ENCODE results near the gene ASAH2B. TPM values are rescaled to one million over a fixed set of nuclear protein-coding genes. Genes with fewer than 3 reads are reported as not detected.
A peak's percentile ranks its signal among the peaks of the same experiment; 100 is the strongest.
"Not testable (repeated sequence)": the region's sequence is repeated elsewhere in the genome, so short reads cannot be mapped to it uniquely, and the experiment has no call there.

Gene ASAH2B
- 4.5 and 5.9 TPM in 2 replicates for total RNA-seq

- DNase-seq (ENCODE audit: low read depth) (peak; percentile 61), FAIRE-seq (no peak)
- TF ChIP-seq, protein P1, sequence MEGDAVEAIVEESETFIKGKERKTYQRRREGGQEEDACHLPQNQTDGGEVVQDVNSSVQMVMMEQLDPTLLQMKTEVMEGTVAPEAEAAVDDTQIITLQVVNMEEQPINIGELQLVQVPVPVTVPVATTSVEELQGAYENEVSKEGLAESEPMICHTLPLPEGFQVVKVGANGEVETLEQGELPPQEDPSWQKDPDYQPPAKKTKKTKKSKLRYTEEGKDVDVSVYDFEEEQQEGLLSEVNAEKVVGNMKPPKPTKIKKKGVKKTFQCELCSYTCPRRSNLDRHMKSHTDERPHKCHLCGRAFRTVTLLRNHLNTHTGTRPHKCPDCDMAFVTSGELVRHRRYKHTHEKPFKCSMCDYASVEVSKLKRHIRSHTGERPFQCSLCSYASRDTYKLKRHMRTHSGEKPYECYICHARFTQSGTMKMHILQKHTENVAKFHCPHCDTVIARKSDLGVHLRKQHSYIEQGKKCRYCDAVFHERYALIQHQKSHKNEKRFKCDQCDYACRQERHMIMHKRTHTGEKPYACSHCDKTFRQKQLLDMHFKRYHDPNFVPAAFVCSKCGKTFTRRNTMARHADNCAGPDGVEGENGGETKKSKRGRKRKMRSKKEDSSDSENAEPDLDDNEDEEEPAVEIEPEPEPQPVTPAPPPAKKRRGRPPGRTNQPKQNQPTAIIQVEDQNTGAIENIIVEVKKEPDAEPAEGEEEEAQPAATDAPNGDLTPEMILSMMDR (IDR thresholded peaks at IDR 0.05; ENCODE audit: insufficient read depth, low read length, severe bottlenecking) = no peak
- no peaks in the 10 kb centered on the region for H3K36me3 ChIP-seq (ENCODE audit: control insufficient read depth, insufficient read depth, low read length)
- no peaks in the 10 kb centered on the region for H3K27me3 ChIP-seq (ENCODE audit: control insufficient read depth, insufficient read depth, low read length)
- H3K4me3 ChIP-seq (ENCODE audit: low read depth, low read length) = peak within 1 kb of the TSS; percentile 87
Measured at GRCh38 chr10:50739618-50740292, at the start of gene ASAH2B. ASAH2B (plus strand) TSS chr10:50739936; CDS start chr10:50745131, 5,195 bp downstream.

GRCh38 chr10:50697819-50698218, 41.9 kb upstream of the ASAH2B start:
- not testable (repeated sequence) for FAIRE-seq; H3K36me3 ChIP-seq (ENCODE audit: control insufficient read depth, insufficient read depth, low read length); DNase-seq (ENCODE audit: low read depth); H3K27me3 ChIP-seq (ENCODE audit: control insufficient read depth, insufficient read depth, low read length); H3K4me3 ChIP-seq (ENCODE audit: low read depth, low read length)

DNA sequence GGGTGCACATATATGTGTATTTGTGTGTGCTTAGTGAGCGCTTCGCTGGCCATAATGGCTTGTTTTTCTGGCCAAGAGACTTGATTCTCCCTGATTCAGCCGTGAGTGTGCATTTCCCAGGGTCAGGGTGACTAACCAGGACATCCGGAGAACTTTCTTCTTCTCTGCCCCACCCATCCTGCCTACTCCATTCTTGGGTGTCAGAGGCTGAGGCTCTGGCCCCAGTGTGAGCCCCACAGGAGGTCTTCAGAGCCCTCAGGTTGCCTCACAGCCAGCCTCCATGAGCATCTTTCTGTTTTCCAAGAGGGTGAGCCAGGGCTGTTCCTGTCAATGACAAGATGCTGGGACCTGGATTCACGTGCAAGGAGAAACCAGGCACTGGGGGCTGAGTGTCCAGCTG, 37.8 kb upstream of the ASAH2B start:
- peak; percentile 43 for DNase-seq (ENCODE audit: low read depth)
- not testable (repeated sequence) for FAIRE-seq; H3K27me3 ChIP-seq (ENCODE audit: control insufficient read depth, insufficient read depth, low read length)

DNA sequence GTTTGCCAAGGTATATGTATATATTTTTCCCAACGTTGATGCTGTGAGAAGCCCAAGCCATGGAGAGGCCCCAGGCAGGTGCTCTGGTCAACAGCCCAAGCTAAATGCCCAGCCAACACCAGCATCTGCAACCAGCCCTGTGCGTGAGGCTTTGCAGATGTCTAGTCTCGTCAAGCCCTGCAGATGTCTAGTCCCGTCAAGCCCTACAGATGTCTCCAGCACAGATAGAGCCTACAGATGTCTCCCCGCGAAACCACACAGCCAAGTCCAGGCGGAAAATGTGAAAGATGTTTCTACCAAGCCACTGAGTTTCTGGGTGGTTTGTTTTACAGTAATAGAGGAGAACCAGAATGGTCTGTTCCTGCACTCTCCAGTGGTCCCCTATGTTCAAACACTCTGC, 36.7 kb upstream of the ASAH2B start:
- not testable (repeated sequence) for H3K36me3 ChIP-seq (ENCODE audit: control insufficient read depth, insufficient read depth, low read length); DNase-seq (ENCODE audit: low read depth); FAIRE-seq; H3K27me3 ChIP-seq (ENCODE audit: control insufficient read depth, insufficient read depth, low read length); H3K4me3 ChIP-seq (ENCODE audit: low read depth, low read length)

More for the DNA sequence above, 37.8 kb upstream of the ASAH2B start:
- H3K36me3 ChIP-seq (ENCODE audit: control insufficient read depth, insufficient read depth, low read length); H3K4me3 ChIP-seq (ENCODE audit: low read depth, low read length): not testable (repeated sequence)

GRCh38 chr10:50704436-50705079, 35.2 kb upstream of the ASAH2B start:
- not testable (repeated sequence) for H3K27me3 ChIP-seq (ENCODE audit: control insufficient read depth, insufficient read depth, low read length); FAIRE-seq; H3K36me3 ChIP-seq (ENCODE audit: control insufficient read depth, insufficient read depth, low read length); H3K4me3 ChIP-seq (ENCODE audit: low read depth, low read length)
- DNase-seq (ENCODE audit: low read depth) = peak; percentile 13

DNA sequence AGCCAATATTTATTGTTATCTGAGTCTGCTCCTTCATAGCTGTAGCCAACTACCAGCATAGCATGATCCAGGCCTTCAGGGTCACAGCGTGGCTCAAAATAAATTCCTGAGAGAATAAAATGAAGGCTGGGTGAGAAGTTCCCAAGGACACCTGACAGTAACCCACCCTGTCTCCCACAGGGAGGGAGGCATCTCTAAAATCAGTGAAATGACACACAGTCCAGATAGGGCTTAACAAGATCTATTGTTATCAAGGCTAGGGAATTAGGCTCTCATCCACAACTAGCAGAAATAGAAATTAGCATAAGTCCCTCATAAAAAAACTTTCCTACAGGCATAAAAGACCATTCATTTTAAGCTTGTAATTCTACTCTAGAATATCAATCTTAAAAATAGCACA, 33.7 kb upstream of the ASAH2B start:
- FAIRE-seq; DNase-seq (ENCODE audit: low read depth); H3K4me3 ChIP-seq (ENCODE audit: low read depth, low read length); H3K27me3 ChIP-seq (ENCODE audit: control insufficient read depth, insufficient read depth, low read length); H3K36me3 ChIP-seq (ENCODE audit: control insufficient read depth, insufficient read depth, low read length): not testable (repeated sequence)

- not testable (repeated sequence) for DNase-seq (ENCODE audit: low read depth); H3K36me3 ChIP-seq (ENCODE audit: control insufficient read depth, insufficient read depth, low read length); H3K27me3 ChIP-seq (ENCODE audit: control insufficient read depth, insufficient read depth, low read length); H3K4me3 ChIP-seq (ENCODE audit: low read depth, low read length); FAIRE-seq
Measured at GRCh38 chr10:50710241-50710640, 29.5 kb upstream of the ASAH2B start.

DNA sequence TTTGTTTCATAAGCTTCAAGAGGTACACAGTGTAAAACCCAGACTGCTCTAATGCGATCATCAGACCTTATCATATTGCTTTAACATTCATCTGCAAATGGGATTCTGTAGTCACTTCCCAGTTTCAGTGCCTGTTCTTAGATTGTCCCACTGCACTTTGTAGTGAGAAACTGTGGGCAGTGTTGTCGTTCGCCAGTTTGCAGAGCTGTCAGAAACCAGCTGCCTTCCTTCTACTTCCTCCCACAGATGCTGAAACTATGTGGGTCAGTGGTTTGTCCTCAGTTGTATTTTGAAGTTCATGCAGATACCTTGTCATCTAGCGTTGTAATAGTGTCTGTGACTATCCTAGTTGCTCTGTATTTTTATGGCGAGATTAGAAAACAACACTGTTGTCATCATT, 15.9 kb upstream of the ASAH2B start:
- not testable (repeated sequence) for H3K4me3 ChIP-seq (ENCODE audit: low read depth, low read length); H3K27me3 ChIP-seq (ENCODE audit: control insufficient read depth, insufficient read depth, low read length); DNase-seq (ENCODE audit: low read depth); H3K36me3 ChIP-seq (ENCODE audit: control insufficient read depth, insufficient read depth, low read length); FAIRE-seq

- not testable (repeated sequence) for H3K36me3 ChIP-seq (ENCODE audit: control insufficient read depth, insufficient read depth, low read length); H3K4me3 ChIP-seq (ENCODE audit: low read depth, low read length); FAIRE-seq; H3K27me3 ChIP-seq (ENCODE audit: control insufficient read depth, insufficient read depth, low read length); DNase-seq (ENCODE audit: low read depth)
Measured at GRCh38 chr10:50728112-50728511, 11.6 kb upstream of the ASAH2B start.

GRCh38 chr10:50738987-50739617, 634 bp upstream of the ASAH2B start:
- DNase-seq (ENCODE audit: low read depth); FAIRE-seq; H3K36me3 ChIP-seq (ENCODE audit: control insufficient read depth, insufficient read depth, low read length); H3K27me3 ChIP-seq (ENCODE audit: control insufficient read depth, insufficient read depth, low read length): not testable (repeated sequence)
- H3K4me3 ChIP-seq (ENCODE audit: low read depth, low read length) = peak overlapping the region; percentile 87

Data from bronchial epithelial cell (primary cell).